PFSK-1 (cell line): ENCODE measurements around the gene ENKD1. TPM values are rescaled to one million over a fixed set of nuclear protein-coding genes. Genes with fewer than 3 reads are reported as not detected.

Source experiments
- FOXP2 ChIP-seq: optimal IDR thresholded peaks from 2 replicates; pipeline ENCODE3; 2011; ENCODE audit warnings: borderline replicate concordance, control low read depth, inconsistent platforms; ENCODE audit not compliant: insufficient read depth; ENCODE audit errors: extremely low read length, extremely low read depth
- POLR2AphosphoS5 ChIP-seq: IDR thresholded peaks from 2 replicates; pipeline ENCODE4 v1.6.1; 2012; ENCODE audit warnings: low read depth, mild to moderate bottlenecking, control low read depth, low read length, moderate library complexity
- REST ChIP-seq, 2 experiments: IDR thresholded peaks; 2 replicates each; pipeline versions ENCODE4 v1.6.1 to v1.8.0; 2011 to 2012; ENCODE audit warnings: low read depth in 2 of 2, low read length in 2 of 2, control low read depth in 1 of 2, inconsistent platforms in 1 of 2, mild to moderate bottlenecking in 1 of 2, moderate library complexity in 1 of 2; ENCODE audit not compliant: insufficient read depth in 1 of 2
- SIN3A ChIP-seq: IDR thresholded peaks from 2 replicates; pipeline ENCODE4 v1.6.1; 2012; ENCODE audit warnings: mild to moderate bottlenecking, low read length, moderate library complexity, borderline replicate concordance; ENCODE audit not compliant: insufficient read depth
- TAF1 ChIP-seq: IDR thresholded peaks from 2 replicates; pipeline ENCODE4 v1.6.1; 2012; ENCODE audit warnings: low read length, control low read depth, borderline replicate concordance; ENCODE audit not compliant: insufficient read depth
- polyA plus RNA-seq: library from polyadenylated mRNA; unstranded; fragments of >200 nt; gene quantifications from one replicate; pipeline ENCODE4 v1.2.1, GENCODE V29; 2012; ENCODE audit warnings: low read depth, missing spikeins; ENCODE audit not compliant: insufficient read length

Gene ENKD1
- polyA plus RNA-seq, result 24.7 TPM

- no peak for TF ChIP-seq FOXP2
- TF ChIP-seq REST (IDR thresholded peaks at IDR 0.05; ENCODE audit: insufficient read depth in 1 of 2, low read depth in 2 of 2, low read length in 2 of 2), result no peak
- TF ChIP-seq TAF1, result no peak
Observed at GRCh38 chr16:67666559-67667452, at the start of gene ENKD1, which contains the start of gene C16orf86. TSS of gene ENKD1 (minus strand) at chr16:67666750. CDS start at chr16:67666442, 308 bp downstream. TSS of gene C16orf86 (plus strand) at chr16:67666814. CDS start at chr16:67666971, 157 bp downstream.

- no peak for TF ChIP-seq POLR2AphosphoS5
- no peak for TF ChIP-seq FOXP2
- TF ChIP-seq REST (IDR thresholded peaks at IDR 0.05; ENCODE audit: insufficient read depth in 1 of 2, low read depth in 2 of 2, low read length in 2 of 2), result no peak
- no peak for TF ChIP-seq SIN3A
- no peak for TF ChIP-seq TAF1
Observed at GRCh38 chr16:67716097-67716496, 49.5 kb upstream of the ENKD1 start.

GRCh38 chr16:67714522-67714921, 48.0 kb upstream of the ENKD1 start:
- TF ChIP-seq SIN3A (no peak), FOXP2 (no peak), TAF1 (no peak), POLR2AphosphoS5 (no peak), REST (IDR thresholded peaks at IDR 0.05; ENCODE audit: insufficient read depth in 1 of 2, low read depth in 2 of 2, low read length in 2 of 2) (no peak)

- TF ChIP-seq TAF1 (no peak), POLR2AphosphoS5 (no peak), REST (IDR thresholded peaks at IDR 0.05; ENCODE audit: insufficient read depth in 1 of 2, low read depth in 2 of 2, low read length in 2 of 2) (no peak), SIN3A (no peak)
Observed at GRCh38 chr16:67713647-67714273, 47.2 kb upstream of the ENKD1 start.
